IMR-90 (cell line): Measurements from ENCODE around the gene MAGI2. TPM values are rescaled to one million over a fixed set of nuclear protein-coding genes. Genes with fewer than 3 reads are reported as not detected.

Experiments
- ATAC-seq: fragments of 200-7000 bp; cut with Tn5 transposase; 2 replicates; pipeline ENCODE4 v1.9.1; 2020; ENCODE audit warnings: low read depth, mild to moderate bottlenecking, moderate library complexity
- BruUV-seq: library from RNA; stranded (reverse); fragments of 400-500 nt; replicated peaks from 2 replicates; lab custom pipeline; 2021; lab: Mats Ljungman, UMichigan
- CTCF ChIA-PET: fragments of 300-600 bp; formaldehyde crosslinking; extraction: SDS; loops from one replicate; lab custom pipeline; 2021; ENCODE audit warnings: antibody characterized with exemption; lab: Yijun Ruan, JAX
- POLR2A ChIA-PET: fragments of 300-600 bp; sonication (Branson Sonifier 250); formaldehyde crosslinking; loops from one replicate; lab custom pipeline; 2022; ENCODE audit warnings: antibody characterized with exemption; ENCODE audit not compliant: unreplicated experiment; lab: Charles Lee
- DNase-seq: peaks from one replicate; pipeline ENCODE4 v3.0.0; 2013
- H2AFZ ChIP-seq: replicated peaks from 2 replicates; pipeline ENCODE3; 2013; ENCODE audit warnings: low read length, mild to moderate bottlenecking; ENCODE audit not compliant: poor library complexity
- H2AK5ac ChIP-seq: 2 replicates; pipeline ENCODE4 v1.6.1; 2013; ENCODE audit warnings: low read depth, low read length, inconsistent platforms
- H2AK9ac ChIP-seq: replicated peaks from 2 replicates; pipeline ENCODE3; 2013; ENCODE audit warnings: mild to moderate bottlenecking, low read depth, low read length, moderate library complexity; ENCODE audit not compliant: poor library complexity
- H2BK120ac ChIP-seq: 2 replicates; pipeline ENCODE4 v1.6.1; 2013; ENCODE audit warnings: low read depth, low read length, inconsistent platforms
- H2BK15ac ChIP-seq: 3 replicates; pipeline ENCODE4 v1.6.1; 2013; ENCODE audit warnings: low read depth, low read length, inconsistent platforms
- H2BK20ac ChIP-seq: 2 replicates; pipeline ENCODE4 v1.6.1; 2013; ENCODE audit warnings: low read depth, mild to moderate bottlenecking, inconsistent platforms, low read length, moderate library complexity
- H2BK5ac ChIP-seq: 2 replicates; pipeline ENCODE4 v1.6.1; 2013; ENCODE audit warnings: mild to moderate bottlenecking, low read depth, low read length, inconsistent platforms; ENCODE audit not compliant: poor library complexity, severe bottlenecking
- H3K14ac ChIP-seq: replicated peaks from 2 replicates; pipeline ENCODE4 v1.6.1; 2013; ENCODE audit warnings: low read depth, low read length, inconsistent platforms
- H3K18ac ChIP-seq: 2 replicates; pipeline ENCODE4 v1.6.1; 2013; ENCODE audit warnings: low read depth, low read length, control low read depth
- H3K23ac ChIP-seq: 2 replicates; pipeline ENCODE4 v1.6.1; 2013; ENCODE audit warnings: low read depth, low read length, inconsistent platforms
- H3K27ac ChIP-seq: 2 replicates; pipeline ENCODE4 v1.5.1; 2013; ENCODE audit warnings: mild to moderate bottlenecking, control low read depth, low read length; ENCODE audit not compliant: insufficient read depth
- H3K27me3 ChIP-seq: 2 replicates; pipeline ENCODE4 v1.6.1; 2013; ENCODE audit warnings: low read length; ENCODE audit not compliant: control insufficient read depth, insufficient read depth
- H3K36me3 ChIP-seq: 2 replicates; pipeline ENCODE4 v1.6.1; 2013; ENCODE audit warnings: low read length, mixed read lengths; ENCODE audit not compliant: control insufficient read depth, insufficient read depth
- H3K4ac ChIP-seq: 2 replicates; pipeline ENCODE4 v1.6.1; 2013; ENCODE audit warnings: low read depth, low read length, inconsistent platforms
- H3K4me1 ChIP-seq: 2 replicates; pipeline ENCODE4 v1.6.1; 2013; ENCODE audit warnings: low read length, mixed read lengths; ENCODE audit not compliant: control insufficient read depth, insufficient read depth
- H3K4me2 ChIP-seq: 2 replicates; pipeline ENCODE4 v1.6.1; 2013; ENCODE audit warnings: low read depth, mild to moderate bottlenecking, control low read depth, low read length, moderate library complexity
- H3K4me3 ChIP-seq: 2 replicates; pipeline ENCODE4 v1.5.1; 2013; ENCODE audit warnings: low read depth, mild to moderate bottlenecking, control low read depth, low read length, moderate library complexity; ENCODE audit not compliant: insufficient read depth
- H3K56ac ChIP-seq: 2 replicates; pipeline ENCODE4 v1.6.1; 2013; ENCODE audit warnings: low read length, inconsistent platforms; ENCODE audit not compliant: insufficient read depth; ENCODE audit errors: extremely low read depth
- H3K79me1 ChIP-seq, 2 experiments: 2 replicates each; pipeline ENCODE4 v1.6.1; 2013; ENCODE audit warnings: low read length in 2 of 2, inconsistent platforms in 1 of 2, low read depth in 1 of 2
- H3K9ac ChIP-seq: 2 replicates; pipeline ENCODE4 v1.6.1; 2013; ENCODE audit warnings: low read depth, low read length, control low read depth
- H3K9me1 ChIP-seq: 2 replicates; pipeline ENCODE4 v1.6.1; 2013; ENCODE audit warnings: low read length, inconsistent platforms; ENCODE audit not compliant: insufficient read depth
- H3K9me3 ChIP-seq: 2 replicates; pipeline ENCODE4 v1.6.1; 2013; ENCODE audit warnings: low read length; ENCODE audit not compliant: control insufficient read depth, insufficient read depth
- H4K20me1 ChIP-seq: 2 replicates; pipeline ENCODE4 v1.6.1; 2013; ENCODE audit warnings: low read length, inconsistent platforms; ENCODE audit not compliant: insufficient read depth
- H4K5ac ChIP-seq: 2 replicates; pipeline ENCODE4 v1.6.1; 2013; ENCODE audit warnings: mild to moderate bottlenecking, low read depth, low read length, control low read depth
- H4K8ac ChIP-seq, 2 experiments: 2 replicates each; pipeline ENCODE4 v1.6.1; 2013; ENCODE audit warnings: low read depth in 2 of 2, low read length in 2 of 2, control low read depth in 1 of 2, inconsistent platforms in 1 of 2
- H4K91ac ChIP-seq: 2 replicates; pipeline ENCODE4 v1.6.1; 2013; ENCODE audit warnings: low read depth, low read length, inconsistent platforms; ENCODE audit not compliant: insufficient read depth
- FOS ChIP-seq: fragments of 150-350 bp; IDR thresholded peaks from 2 replicates; pipeline ENCODE4 v1.6.1; 2016; ENCODE audit warnings: low read depth, low read length
- MAFK ChIP-seq: IDR thresholded peaks from 2 replicates; pipeline ENCODE4 v1.6.1; 2012; ENCODE audit warnings: low read depth, low read length, improper control_type of control experiment
- MAZ ChIP-seq: IDR thresholded peaks from 2 replicates; pipeline ENCODE4 v1.6.1; 2012; ENCODE audit warnings: low read depth, mild to moderate bottlenecking, low read length, improper control_type of control experiment, moderate library complexity, borderline replicate concordance
- POLR2A ChIP-seq: IDR thresholded peaks from 2 replicates; pipeline ENCODE4 v1.6.1; 2012; ENCODE audit warnings: mild to moderate bottlenecking, low read depth, low read length
- RCOR1 ChIP-seq: IDR thresholded peaks from 2 replicates; pipeline ENCODE4 v1.6.1; 2012; ENCODE audit warnings: mild to moderate bottlenecking, low read length, improper control_type of control experiment; ENCODE audit not compliant: insufficient replicate concordance
- WGBS, 2 experiments: methylation state at CpG; one replicate each; pipeline versions ENCODE4 v1.1.5 to v1.1.7; 2013; ENCODE audit warnings: missing lambda C conversion rate in 2 of 2; ENCODE audit not compliant: insufficient read length in 1 of 2; ENCODE audit errors: extremely low coverage in 2 of 2; 5-methylcytosine and 5-hydroxymethylcytosine counted together
- dilution Hi-C: fragments of 300-500 bp; cut with HindIII; formaldehyde crosslinking; loops from one replicate; pipeline ENCODE4 v1.14.3; 2018; ENCODE audit warnings: low sequenced_read_pairs; ENCODE audit not compliant: unreplicated experiment
- in situ Hi-C: fragments of 300-500 bp; cut with MboI; formaldehyde crosslinking; loops from 3 replicates; pipeline ENCODE4 v1.14.3; 2019; ENCODE audit warnings: low sequenced_read_pairs, inconsistent platforms, mixed read lengths
- intact Hi-C: fragments of 100-400 bp; cut with micrococcal nuclease; formaldehyde crosslinking; loops from 2 replicates; pipeline ENCODE4 v1.10.0; 2022
- polyA plus RNA-seq, 3 experiments: library from polyadenylated mRNA; depleted of rRNA; stranded (reverse); fragments of >200 nt; gene quantifications; 2 replicates each; pipeline ENCODE4 v1.2.3, GENCODE V29; 2012; ENCODE audit warnings: low replicate concordance in 1 of 3
- total RNA-seq: library from RNA; depleted of rRNA; stranded (reverse); fragments of >200 nt; gene quantifications from 2 replicates; pipeline ENCODE4 v1.2.3, GENCODE V29; 2012

MAGI2 gene
- total and polyA plus RNA-seq, 2 of the 4 experiments (the other 2 are of a cell fraction) = 2.5 to 17.9 TPM

DNA sequence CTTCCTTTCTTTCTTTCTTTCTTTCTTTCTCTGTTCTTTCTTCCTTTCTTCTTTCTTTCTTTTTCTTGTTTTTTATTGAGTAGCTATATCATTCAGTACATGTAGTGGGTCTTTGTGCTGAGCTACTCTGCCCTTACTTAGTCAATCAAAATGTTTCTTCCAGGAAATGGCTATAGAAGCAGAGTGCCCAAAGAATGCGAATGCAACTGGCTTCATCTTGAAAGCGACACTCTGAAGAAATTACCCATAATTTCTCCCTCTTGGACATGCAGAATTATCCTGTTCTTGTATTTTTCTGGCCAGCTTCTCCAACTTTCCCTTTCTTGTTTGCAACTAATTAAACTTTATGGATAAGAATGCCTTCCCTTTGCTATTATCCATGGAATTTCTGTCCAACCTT, 441.5 kb downstream of the MAGI2 start:
- no peak overlapping the region for H4K8ac ChIP-seq
- peaks cover 2 to 10% of the 10 kb centered on the region in 2 experiments; a peak in 3 of 4 replicates for H3K79me1 ChIP-seq
- WGBS, 2 experiments = no CpG with 5 or more reads among the region's 2 CpGs
- no peak overlapping the region for H4K91ac ChIP-seq
- no peak overlapping the region for H3K18ac ChIP-seq
- TF ChIP-seq MAFK = no peak
- no peak for TF ChIP-seq FOS
- no peak for TF ChIP-seq MAZ
- TF ChIP-seq RCOR1 = no peak
- TF ChIP-seq POLR2A = no peak
- no peak overlapping the region for H2BK20ac ChIP-seq
- in situ Hi-C loops (no loop called here), dilution Hi-C loops (no loop called here), intact Hi-C loops (no loop called here)
- H3K9me1 ChIP-seq = peaks cover 5% of the 10 kb centered on the region; the same call in 1 of the 2 replicates
- H2BK120ac ChIP-seq = no peak overlapping the region
- no peaks in the 10 kb centered on the region for H3K4me1 ChIP-seq
- no peaks in the 10 kb centered on the region for H3K36me3 ChIP-seq
- no peak overlapping the region for H4K5ac ChIP-seq
- ChIA-PET CTCF (interaction anchor here (0.7 kb wide), 1 partner anchor 387 kb away, joined by 3 read pairs; no protein-coding TSS in a partner anchor), POLR2A (no interaction called here)
- no peak overlapping the region for H2AK5ac ChIP-seq
- no peak overlapping the region for H3K14ac ChIP-seq
- no peak overlapping the region for H3K9ac ChIP-seq
- BruUV-seq = no TSS peak
- H3K27me3 ChIP-seq = no peaks in the 10 kb centered on the region
- H3K9me3 ChIP-seq = no peaks in the 10 kb centered on the region
- H3K4me3 ChIP-seq = no peak overlapping the region
- ATAC-seq (no peak), DNase-seq (no peak)
- H2BK15ac ChIP-seq = no peak overlapping the region
- H3K27ac ChIP-seq = no peak overlapping the region
- no peak overlapping the region for H2AK9ac ChIP-seq
- H3K4ac ChIP-seq = no peak overlapping the region
- no peak overlapping the region for H3K4me2 ChIP-seq
- H4K20me1 ChIP-seq = peaks cover 9% of the 10 kb centered on the region
- H2BK5ac ChIP-seq = no peak overlapping the region
- H2AFZ ChIP-seq = no peak overlapping the region
- no peak overlapping the region for H3K56ac ChIP-seq
- no peak overlapping the region for H3K23ac ChIP-seq
